HL-60/S4 treated with retinoic acid at 250 ng/mL for 4 days and 3 days (cell line): ENCODE data around the gene RCOR1.
"Not testable (repeated sequence)": the region's sequence is repeated elsewhere in the genome, so short reads cannot be mapped to it uniquely, and the experiment has no call there.

Experiments
- in situ Hi-C: fragments of 300-500 bp; cut with MboI; formaldehyde crosslinking; loops from 2 replicates; pipeline ENCODE4 v1.7.0; 2022; ENCODE audit warnings: low sequenced_read_pairs

RCOR1 gene

GRCh38 chr14:102591944-102592762, at the start of gene RCOR1:
RCOR1 (plus strand) TSS chr14:102592649; CDS start chr14:102592887, 238 bp downstream.
- in situ Hi-C loops: no loop called here

GRCh38 chr14:102544046-102544746, 48.3 kb upstream of the RCOR1 start:
- in situ Hi-C loops: no loop called here

GRCh38 chr14:102544747-102545460, 47.5 kb upstream of the RCOR1 start:
- in situ Hi-C loops: no loop called here

GRCh38 chr14:102545461-102546265, 46.8 kb upstream of the RCOR1 start:
- in situ Hi-C loops: no loop called here

- in situ Hi-C loops: no loop called here
Observed at GRCh38 chr14:102548616-102549240, 43.7 kb upstream of the RCOR1 start.

GRCh38 chr14:102550927-102551401, 41.5 kb upstream of the RCOR1 start:
- in situ Hi-C loops: not testable (repeated sequence)

- in situ Hi-C loops: no loop called here
Observed at GRCh38 chr14:102551995-102552705, 40.3 kb upstream of the RCOR1 start.

- in situ Hi-C loops: no loop called here
Observed at GRCh38 chr14:102554821-102555819, 37.3 kb upstream of the RCOR1 start.

- in situ Hi-C loops: no loop called here
Observed at GRCh38 chr14:102556098-102556677, 36.3 kb upstream of the RCOR1 start.

GRCh38 chr14:102557434-102558226, 34.8 kb upstream of the RCOR1 start:
- in situ Hi-C loops: no loop called here

- in situ Hi-C loops: no loop called here
Observed at GRCh38 chr14:102558556-102558955, 33.9 kb upstream of the RCOR1 start.

GRCh38 chr14:102560458-102561261, 31.8 kb upstream of the RCOR1 start:
- in situ Hi-C loops: no loop called here

GRCh38 chr14:102565331-102565887, 27.0 kb upstream of the RCOR1 start:
- in situ Hi-C loops: no loop called here

- in situ Hi-C loops: no loop called here
Observed at GRCh38 chr14:102565959-102566358, 26.5 kb upstream of the RCOR1 start.

GRCh38 chr14:102568115-102568614, 24.3 kb upstream of the RCOR1 start:
- in situ Hi-C loops: no loop called here
